ENCODE data around the gene PPP3CA. TPM values are rescaled to one million over a fixed set of nuclear protein-coding genes. Genes with fewer than 3 reads are reported as not detected.

PPP3CA gene
- total and polyA plus RNA-seq, 3 donors from 2014 or later: 19.1 to 44.5 (median 39.1) TPM

DNA sequence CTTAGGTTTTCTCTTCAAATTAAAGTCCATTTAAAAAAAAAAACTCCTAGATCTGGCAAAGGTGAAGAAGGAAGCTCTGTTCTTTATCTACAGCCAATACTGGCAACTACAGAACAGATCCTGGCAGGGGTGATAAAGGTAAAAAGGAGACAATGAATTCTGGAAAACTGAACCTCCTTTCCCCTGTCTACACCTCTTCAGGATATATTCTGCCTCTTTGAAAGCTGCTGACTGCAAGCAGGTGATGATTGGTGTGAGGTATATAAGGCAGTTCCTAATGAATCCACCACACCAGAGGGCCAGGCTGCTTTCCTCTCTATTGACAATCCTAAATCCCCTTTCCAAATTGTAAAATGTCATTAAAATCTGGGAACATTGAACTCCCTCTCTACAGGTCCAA, 370.1 kb downstream of the PPP3CA start:
- H3K36me3 ChIP-seq (ENCODE audit: low read depth, missing control alignments): no peaks in the 10 kb centered on the region
- H3K27ac ChIP-seq: no peak overlapping the region
- H3K9me3 ChIP-seq: no peaks in the 10 kb centered on the region
- no peak for DNase-seq
- TF ChIP-seq, protein P1, sequence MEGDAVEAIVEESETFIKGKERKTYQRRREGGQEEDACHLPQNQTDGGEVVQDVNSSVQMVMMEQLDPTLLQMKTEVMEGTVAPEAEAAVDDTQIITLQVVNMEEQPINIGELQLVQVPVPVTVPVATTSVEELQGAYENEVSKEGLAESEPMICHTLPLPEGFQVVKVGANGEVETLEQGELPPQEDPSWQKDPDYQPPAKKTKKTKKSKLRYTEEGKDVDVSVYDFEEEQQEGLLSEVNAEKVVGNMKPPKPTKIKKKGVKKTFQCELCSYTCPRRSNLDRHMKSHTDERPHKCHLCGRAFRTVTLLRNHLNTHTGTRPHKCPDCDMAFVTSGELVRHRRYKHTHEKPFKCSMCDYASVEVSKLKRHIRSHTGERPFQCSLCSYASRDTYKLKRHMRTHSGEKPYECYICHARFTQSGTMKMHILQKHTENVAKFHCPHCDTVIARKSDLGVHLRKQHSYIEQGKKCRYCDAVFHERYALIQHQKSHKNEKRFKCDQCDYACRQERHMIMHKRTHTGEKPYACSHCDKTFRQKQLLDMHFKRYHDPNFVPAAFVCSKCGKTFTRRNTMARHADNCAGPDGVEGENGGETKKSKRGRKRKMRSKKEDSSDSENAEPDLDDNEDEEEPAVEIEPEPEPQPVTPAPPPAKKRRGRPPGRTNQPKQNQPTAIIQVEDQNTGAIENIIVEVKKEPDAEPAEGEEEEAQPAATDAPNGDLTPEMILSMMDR (IDR thresholded peaks at IDR 0.05): no peak
- TF ChIP-seq POLR2A (IDR thresholded peaks at IDR 0.05): no peak
- no peaks in the 10 kb centered on the region for H3K27me3 ChIP-seq
- no peak overlapping the region for H3K4me3 ChIP-seq
- no peaks in the 10 kb centered on the region for H3K4me1 ChIP-seq
- intact Hi-C loops (cut with DNase I; ENCODE audit: low total_unique reads): no loop called here

MicroRNAs encoded within 50 kb of the gene (microRNA counts, 767-probe panel; counts per million panel counts)
- microRNA hsa-miR-1255a: 0 to 152 counts per million in 2 donors

Small RNA genes within 50 kb of the gene (microRNA-seq; reads per million reads assigned to microRNA genes)
- gene MIR1255A (ENCODE audit: borderline number of aligned reads in 2 of 2, borderline replicate concordance in 1 of 2) (0 to 0.70 reads per million in 2 donors), gene MIR8066 (ENCODE audit: borderline number of aligned reads in 2 of 2, borderline replicate concordance in 1 of 2) (0 reads per million in 2 donors)

Small RNA genes within 50 kb of the gene (small RNA-seq; reads per million reads assigned to genes)
- gene MIR1255A: 0.28 to 0.37 reads per million in 2 donors
- 0 reads per million in 2 donors for gene MIR8066
